SJSA1 (cell line): ENCODE data around the gene KRTAP10-7. TPM values are rescaled to one million over a fixed set of nuclear protein-coding genes. Genes with fewer than 3 reads are reported as not detected.
"Not testable (repeated sequence)": the region's sequence is repeated elsewhere in the genome, so short reads cannot be mapped to it uniquely, and the experiment has no call there.

Experiments used
- DNase-seq, 2 experiments: peaks; one replicate each; pipeline ENCODE4 v3.0.0-alpha.2; 2015 to 2020; ENCODE audit warnings: low spot score in 2 of 2, low read depth in 1 of 2
- H3K27ac ChIP-seq: fragments of 250-450 bp; sonication (Bioruptor Pico); 2 replicates; pipeline ENCODE4 v1.5.1; 2020; ENCODE audit warnings: mild to moderate bottlenecking, moderate library complexity
- H3K27me3 ChIP-seq: fragments of 250-450 bp; sonication (Bioruptor Pico); replicated peaks from 2 replicates; pipeline ENCODE4 v1.5.1; 2020; ENCODE audit warnings: mild to moderate bottlenecking, moderate library complexity
- H3K36me3 ChIP-seq: fragments of 250-450 bp; sonication (Bioruptor Pico); 2 replicates; pipeline ENCODE4 v1.5.1; 2020; ENCODE audit warnings: mild to moderate bottlenecking
- H3K4me1 ChIP-seq: fragments of 250-450 bp; sonication (Bioruptor Pico); replicated peaks from 2 replicates; pipeline ENCODE4 v1.6.1; 2021; ENCODE audit warnings: mild to moderate bottlenecking
- H3K4me3 ChIP-seq: fragments of 250-450 bp; sonication (Bioruptor Pico); 2 replicates; pipeline ENCODE4 v1.5.1; 2020; ENCODE audit warnings: mild to moderate bottlenecking
- H3K9me3 ChIP-seq: fragments of 250-450 bp; sonication (Bioruptor Pico); replicated peaks from 2 replicates; pipeline ENCODE4 v1.5.1; 2020; ENCODE audit warnings: mild to moderate bottlenecking
- total RNA-seq: library from RNA; depleted of rRNA; stranded (reverse); fragments of >200 nt; shearing (Covaris generic); gene quantifications from 2 replicates; pipeline ENCODE4 v1.2.3, GENCODE V29; 2014

The KRTAP10-7 gene
- total RNA-seq, 1 experiment from 2014 or later, result not detected

- Histone ChIP-seq H3K4me1 (no peaks in the 10 kb centered on the region), H3K27me3 (peaks cover 6% of the 10 kb centered on the region; the same call in 1 of the 2 replicates), H3K9me3 (peaks cover 6% of the 10 kb centered on the region), H3K36me3 (no peaks in the 10 kb centered on the region), H3K27ac (no peak overlapping the region), H3K4me3 (no peak overlapping the region)
- no peak for DNase-seq
Measured at GRCh38 chr21:44614161-44614631, 13.8 kb downstream of the KRTAP10-7 start.

- Histone ChIP-seq H3K9me3 (peaks cover 4% of the 10 kb centered on the region), H3K36me3 (no peaks in the 10 kb centered on the region), H3K27me3 (peaks cover 4% of the 10 kb centered on the region; the same call in 1 of the 2 replicates), H3K27ac (no peak overlapping the region), H3K4me3 (no peak overlapping the region), H3K4me1 (no peaks in the 10 kb centered on the region)
- no peak for DNase-seq
Measured at GRCh38 chr21:44614961-44615391, 14.6 kb downstream of the KRTAP10-7 start.

DNA sequence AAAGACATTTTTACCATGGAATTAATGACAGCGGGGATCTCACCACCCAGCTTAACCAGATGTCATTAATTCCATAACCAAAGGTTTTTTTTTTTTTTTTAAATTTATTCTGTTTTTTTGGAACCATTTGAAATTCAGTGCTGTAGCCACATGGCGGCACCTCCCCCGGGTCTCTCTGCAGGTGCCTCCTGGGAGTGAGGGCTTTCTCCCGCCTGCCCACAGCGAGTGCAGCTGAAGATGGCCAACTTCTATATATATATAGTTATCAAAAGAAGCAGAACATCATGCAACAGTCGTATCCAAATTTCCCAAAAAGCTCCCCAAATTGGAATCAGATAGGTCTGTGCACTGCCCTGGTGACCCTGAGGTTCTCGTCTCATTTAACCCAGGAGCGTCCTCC lies 15.1 kb downstream of the KRTAP10-7 start:
- Histone ChIP-seq H3K27me3 (peaks cover 4% of the 10 kb centered on the region; the same call in 1 of the 2 replicates), H3K36me3 (no peaks in the 10 kb centered on the region), H3K9me3 (peaks cover 6% of the 10 kb centered on the region), H3K4me3 (no peak overlapping the region), H3K4me1 (no peaks in the 10 kb centered on the region), H3K27ac (no peak overlapping the region)
- DNase-seq, result no peak

GRCh38 chr21:44615911-44616590 lies 15.7 kb downstream of the KRTAP10-7 start:
- Histone ChIP-seq H3K4me1 (no peaks in the 10 kb centered on the region), H3K27ac (no peak overlapping the region), H3K27me3 (peaks cover 4% of the 10 kb centered on the region; the same call in 1 of the 2 replicates), H3K36me3 (no peaks in the 10 kb centered on the region), H3K4me3 (no peak overlapping the region), H3K9me3 (peaks cover 6% of the 10 kb centered on the region)
- DNase-seq, result no peak

- Histone ChIP-seq H3K4me1 (no peaks in the 10 kb centered on the region), H3K36me3 (no peaks in the 10 kb centered on the region), H3K27me3 (peaks cover 4% of the 10 kb centered on the region; the same call in 1 of the 2 replicates), H3K4me3 (no peak overlapping the region), H3K27ac (no peak overlapping the region), H3K9me3 (peaks cover 6% of the 10 kb centered on the region)
- DNase-seq, result no peak
Measured at GRCh38 chr21:44616591-44616926, 16.2 kb downstream of the KRTAP10-7 start.

DNA sequence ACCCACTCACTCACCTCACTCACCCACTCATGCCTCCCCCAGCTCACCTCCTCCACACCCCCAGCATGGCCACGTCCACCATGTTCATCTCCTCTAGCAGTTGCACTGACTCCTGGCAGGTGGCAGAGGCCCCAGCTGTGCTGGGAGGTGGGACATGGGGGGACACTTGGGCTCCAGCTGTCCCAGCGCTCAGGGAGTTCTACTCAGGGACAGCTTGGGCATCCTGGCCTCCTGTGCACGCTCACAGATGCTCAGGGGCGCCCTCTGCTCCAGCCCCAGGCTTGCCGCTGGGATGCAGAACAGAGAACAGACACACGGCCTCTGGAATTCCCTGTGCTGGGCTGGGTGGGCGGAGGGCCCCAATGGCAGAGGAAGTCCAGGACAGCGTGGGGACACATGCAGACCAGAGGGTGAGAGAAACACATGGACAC lies 16.7 kb downstream of the KRTAP10-7 start:
- Histone ChIP-seq H3K9me3 (peaks cover 6% of the 10 kb centered on the region), H3K27me3 (peaks cover 4% of the 10 kb centered on the region; the same call in 1 of the 2 replicates)

GRCh38 chr21:44618504-44618903 lies 18.1 kb downstream of the KRTAP10-7 start:
- Histone ChIP-seq H3K27ac (no peak overlapping the region), H3K4me3 (no peak overlapping the region), H3K27me3 (peaks cover 4% of the 10 kb centered on the region; the same call in 1 of the 2 replicates), H3K9me3 (peaks cover 6% of the 10 kb centered on the region), H3K4me1 (no peaks in the 10 kb centered on the region), H3K36me3 (no peaks in the 10 kb centered on the region)
- DNase-seq, result no peak

More for the DNA sequence above, 16.7 kb downstream of the KRTAP10-7 start:
- Histone ChIP-seq H3K4me3 (no peak overlapping the region), H3K4me1 (no peaks in the 10 kb centered on the region), H3K36me3 (no peaks in the 10 kb centered on the region), H3K27ac (no peak overlapping the region)
- no peak for DNase-seq

DNA sequence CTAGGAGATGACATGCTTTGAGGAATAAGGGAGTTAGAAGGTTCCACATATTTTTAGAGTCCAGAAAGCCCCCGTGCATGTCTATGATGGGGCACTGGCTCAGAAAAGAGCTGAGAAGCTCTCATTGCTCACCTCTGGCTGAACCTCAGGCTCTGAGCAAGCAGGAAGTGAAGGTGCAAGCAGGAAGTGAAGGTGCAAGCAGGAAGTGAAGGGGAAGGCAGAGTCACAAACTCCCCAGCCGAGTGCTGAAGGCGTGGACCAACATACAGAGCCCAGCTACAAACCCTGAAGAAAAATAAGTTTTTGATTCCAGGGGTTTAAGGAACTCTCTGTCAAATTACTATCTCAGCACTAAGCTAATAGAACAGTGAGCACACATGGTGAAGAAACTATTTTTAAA lies 18.5 kb downstream of the KRTAP10-7 start:
- H3K9me3 ChIP-seq, result peaks cover 6% of the 10 kb centered on the region
- H3K27ac ChIP-seq, result no peak overlapping the region

DNA sequence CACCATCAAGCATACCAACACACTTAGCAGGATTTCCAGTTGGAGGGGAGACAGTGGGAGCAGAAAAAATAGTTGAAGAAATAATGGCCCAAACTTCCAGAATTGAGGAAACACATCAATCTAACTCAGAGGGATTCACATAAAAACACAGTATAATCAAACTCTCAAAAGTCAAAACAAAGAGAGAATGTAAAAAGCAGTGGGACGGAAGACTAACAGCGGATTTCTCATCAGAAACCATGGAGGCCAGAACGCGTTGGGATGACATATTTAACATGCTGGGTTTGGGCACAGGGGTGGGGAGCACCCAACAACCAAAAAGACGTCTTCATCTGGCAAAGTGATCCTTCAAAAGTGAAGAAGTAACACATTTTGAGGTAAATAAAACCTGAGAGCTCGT lies 19.5 kb downstream of the KRTAP10-7 start:
- no peak for DNase-seq
- Histone ChIP-seq H3K9me3 (peaks cover 13% of the 10 kb centered on the region), H3K27me3 (peaks cover 4% of the 10 kb centered on the region; the same call in 1 of the 2 replicates)

More for the DNA sequence above, 18.5 kb downstream of the KRTAP10-7 start:
- H3K36me3 ChIP-seq, result no peaks in the 10 kb centered on the region
- DNase-seq, result no peak
- no peak overlapping the region for H3K4me3 ChIP-seq
- H3K4me1 ChIP-seq, result no peaks in the 10 kb centered on the region
- peaks cover 4% of the 10 kb centered on the region; the same call in 1 of the 2 replicates for H3K27me3 ChIP-seq

DNA sequence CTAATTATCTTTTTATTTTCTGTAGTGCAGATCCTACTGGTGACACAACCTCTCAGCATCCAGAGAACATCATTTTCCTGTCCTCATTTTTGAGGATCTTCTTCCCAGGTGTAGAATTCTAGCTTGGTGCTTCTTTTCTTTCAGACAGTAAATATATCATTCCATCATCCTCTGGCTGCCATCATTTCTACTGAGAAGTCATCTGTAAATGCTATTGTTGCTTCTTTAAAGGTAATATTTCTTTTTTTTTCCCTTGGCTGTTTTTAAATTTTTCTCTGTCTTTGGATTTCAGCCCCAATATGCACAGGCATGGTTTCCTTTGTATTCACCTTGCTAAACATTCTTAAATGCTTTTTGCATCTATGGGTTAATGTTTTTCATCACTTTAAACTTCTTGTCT lies 23.2 kb downstream of the KRTAP10-7 start:
- Histone ChIP-seq H3K27ac (no peak overlapping the region), H3K4me3 (no peak overlapping the region), H3K36me3 (no peaks in the 10 kb centered on the region), H3K27me3 (no peaks in the 10 kb centered on the region), H3K4me1 (no peaks in the 10 kb centered on the region), H3K9me3 (peaks cover 14% of the 10 kb centered on the region)
- DNase-seq, result no peak

More for the DNA sequence above, 19.5 kb downstream of the KRTAP10-7 start:
- no peaks in the 10 kb centered on the region for H3K36me3 ChIP-seq
- no peak overlapping the region for H3K4me3 ChIP-seq
- no peaks in the 10 kb centered on the region for H3K4me1 ChIP-seq
- no peak overlapping the region for H3K27ac ChIP-seq

GRCh38 chr21:44625756-44626155 lies 25.4 kb downstream of the KRTAP10-7 start:
- peaks cover 7% of the 10 kb centered on the region for H3K9me3 ChIP-seq
- H3K36me3 ChIP-seq, result no peaks in the 10 kb centered on the region
- H3K4me3 ChIP-seq, result no peak overlapping the region
- no peaks in the 10 kb centered on the region for H3K4me1 ChIP-seq
- no peak overlapping the region for H3K27ac ChIP-seq
- H3K27me3 ChIP-seq, result no peaks in the 10 kb centered on the region
- no peak for DNase-seq

- no peaks in the 10 kb centered on the region for H3K4me1 ChIP-seq
- H3K27me3 ChIP-seq, result no peaks in the 10 kb centered on the region
- H3K36me3 ChIP-seq, result no peaks in the 10 kb centered on the region
- peaks cover 7% of the 10 kb centered on the region for H3K9me3 ChIP-seq
- no peak overlapping the region for H3K27ac ChIP-seq
- DNase-seq, result no peak
- no peak overlapping the region for H3K4me3 ChIP-seq
Measured at GRCh38 chr21:44626262-44626661, 25.9 kb downstream of the KRTAP10-7 start.

- H3K4me1 ChIP-seq, result no peaks in the 10 kb centered on the region
- H3K4me3 ChIP-seq, result no peak within 1 kb of the TSS
- no peaks in the 10 kb centered on the region for H3K36me3 ChIP-seq
- no peaks in the 10 kb centered on the region for H3K27me3 ChIP-seq
- no peak for DNase-seq
- no peak within 1 kb of the TSS for H3K27ac ChIP-seq
- peaks cover 10% of the 10 kb centered on the region for H3K9me3 ChIP-seq
Measured at GRCh38 chr21:44626673-44627143, 26.3 kb downstream of the KRTAP10-7 start, which contains the start of gene KRTAP10-9. TSS of gene KRTAP10-9 (plus strand) at chr21:44627093. CDS start at chr21:44627172, 79 bp downstream.

DNA sequence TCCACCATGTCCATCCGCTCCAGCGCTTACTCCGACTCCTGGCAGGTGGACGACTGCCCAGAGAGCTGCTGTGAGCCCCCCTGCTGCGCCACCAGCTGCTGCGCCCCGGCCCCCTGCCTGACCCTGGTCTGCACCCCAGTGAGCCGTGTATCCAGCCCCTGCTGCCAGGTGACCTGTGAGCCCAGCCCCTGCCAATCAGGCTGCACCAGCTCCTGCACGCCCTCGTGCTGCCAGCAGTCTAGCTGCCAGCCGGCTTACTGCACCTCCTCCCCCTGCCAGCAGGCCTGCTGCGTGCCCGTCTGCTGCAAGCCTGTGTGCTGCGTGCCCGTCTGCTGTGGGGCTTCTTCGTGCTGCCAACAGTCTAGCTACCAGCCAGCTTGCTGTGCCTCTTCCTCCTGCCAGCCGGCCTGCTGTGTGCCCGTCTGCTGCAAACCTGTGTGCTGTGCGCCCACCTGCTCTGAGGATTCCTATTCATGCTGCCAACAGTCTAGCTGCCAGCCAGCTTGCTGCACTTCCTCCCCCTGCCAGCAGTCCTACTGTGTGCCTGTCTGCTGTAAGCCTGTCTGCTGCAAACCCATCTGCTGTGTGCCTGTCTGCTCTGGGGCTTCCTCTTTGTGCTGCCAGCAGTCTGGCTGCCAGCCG lies 26.9 kb downstream of the KRTAP10-7 start:
- not testable (repeated sequence) for H3K36me3 ChIP-seq, H3K4me3 ChIP-seq, H3K4me1 ChIP-seq, H3K27me3 ChIP-seq, H3K27ac ChIP-seq, DNase-seq
- peaks cover 12% of the 10 kb centered on the region for H3K9me3 ChIP-seq
